HG03045 (cell line): ENCODE results near the gene SPON1.
"Not testable (repeated sequence)": the region's sequence is repeated elsewhere in the genome, so short reads cannot be mapped to it uniquely, and the experiment has no call there.

Experiments
- ATAC-seq: cut with Tn5 transposase; IDR thresholded peaks from one replicate; pipeline ENCODE4 v1.9.1; 2021; ENCODE audit warnings: mild to moderate bottlenecking, moderate library complexity; ENCODE audit not compliant: unreplicated experiment

SPON1 gene

GRCh38 chr11:14029971-14030920 is 67.7 kb downstream of the SPON1 start:
- no peak for ATAC-seq

DNA sequence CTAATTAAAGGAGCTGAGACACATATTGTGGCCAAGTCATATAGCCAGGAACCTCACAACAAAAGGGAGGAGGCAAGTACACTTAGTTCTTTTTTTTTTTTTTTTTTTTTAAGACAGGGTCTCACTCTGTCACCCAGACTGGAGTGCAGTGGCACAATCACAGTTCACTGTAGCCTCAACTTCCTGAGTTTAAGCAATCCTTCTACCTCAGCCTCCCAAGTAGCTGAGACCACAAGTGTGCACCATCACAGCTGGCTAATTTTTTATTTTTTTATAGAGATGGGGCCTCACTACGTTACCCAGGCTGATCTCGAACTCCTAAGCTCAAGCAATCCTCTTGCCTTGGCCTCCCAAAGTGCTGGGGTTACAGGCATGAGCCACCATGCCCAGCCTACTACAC is 73.0 kb downstream of the SPON1 start:
- ATAC-seq: not testable (repeated sequence)

DNA sequence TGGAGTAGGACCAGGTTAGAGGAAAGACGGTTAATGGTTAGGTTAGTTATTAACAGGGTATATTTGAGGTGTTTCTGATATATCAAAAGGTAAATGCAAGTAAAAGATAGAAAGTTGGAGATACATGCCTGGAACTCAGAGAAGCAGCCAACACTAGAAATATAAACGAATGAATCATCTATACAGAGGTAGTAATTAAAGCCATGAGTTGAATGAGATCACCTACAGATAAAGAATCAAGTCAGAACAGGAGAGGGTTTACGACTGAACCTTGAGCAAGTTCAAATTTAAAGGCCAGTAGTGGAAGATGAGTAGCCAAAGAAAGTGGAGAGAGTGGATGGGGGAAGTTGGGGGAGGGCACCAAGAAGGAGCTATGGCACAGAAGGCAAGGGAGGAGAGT is 73.9 kb downstream of the SPON1 start:
- ATAC-seq: no peak

DNA sequence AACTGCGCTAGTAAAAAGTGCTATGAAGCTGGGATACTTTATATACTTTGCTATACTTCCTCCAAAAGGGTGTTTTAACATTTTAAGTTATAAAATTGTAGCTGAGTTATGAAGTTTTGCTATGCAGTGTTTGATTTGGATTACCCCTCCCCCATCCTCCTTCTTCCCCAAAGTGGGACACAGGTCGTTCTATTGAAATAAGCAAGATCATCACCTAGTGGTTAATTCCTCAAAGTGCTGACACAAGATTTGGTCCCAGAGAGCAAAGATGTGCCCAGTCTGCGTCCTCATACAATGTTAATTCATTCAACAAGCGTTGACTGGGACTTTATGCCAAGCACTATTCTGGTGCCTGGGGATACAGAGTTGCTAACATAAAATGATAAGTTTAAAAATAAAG is 78.5 kb downstream of the SPON1 start:
- ATAC-seq: no peak

- no peak for ATAC-seq
These were observed 79.0 kb downstream of the SPON1 start for GRCh38 chr11:14041565-14041964.

DNA sequence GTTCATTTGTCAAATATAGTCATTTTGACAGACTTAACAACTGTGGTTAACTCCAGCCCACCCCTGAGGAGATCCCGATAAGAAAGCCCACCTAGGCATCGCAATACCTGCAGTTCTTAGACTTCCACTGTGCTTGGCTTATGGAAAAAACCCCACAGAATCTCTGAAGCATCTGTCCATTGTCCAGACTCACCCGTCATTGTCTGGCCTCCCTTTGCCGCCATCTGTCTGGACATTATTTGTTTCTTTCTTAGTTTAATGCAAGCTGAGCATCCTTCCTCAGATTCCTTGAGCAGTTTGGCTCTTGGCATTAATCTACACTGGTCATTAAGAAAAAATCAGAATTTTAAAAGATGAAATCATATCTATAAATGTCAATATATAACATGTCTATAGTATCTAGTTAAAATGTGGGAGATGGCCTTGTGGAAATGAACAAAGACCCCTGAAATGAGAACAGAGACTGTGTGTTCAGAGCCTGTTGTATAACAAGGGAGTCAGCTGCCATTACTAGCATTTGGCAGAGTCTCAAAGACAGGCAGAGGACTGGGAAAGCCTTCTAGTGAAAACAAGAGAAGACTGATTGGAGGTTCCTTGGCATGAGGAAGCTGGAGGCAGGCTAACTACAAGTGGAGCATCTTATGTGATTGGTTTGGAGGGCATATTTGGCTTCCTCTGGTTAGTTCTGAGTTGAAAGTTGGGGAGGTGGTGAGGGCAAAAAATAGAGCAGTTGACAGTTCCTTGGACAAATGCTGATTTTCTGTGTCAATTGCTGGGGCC is 80.4 kb downstream of the SPON1 start:
- ATAC-seq: no peak

DNA sequence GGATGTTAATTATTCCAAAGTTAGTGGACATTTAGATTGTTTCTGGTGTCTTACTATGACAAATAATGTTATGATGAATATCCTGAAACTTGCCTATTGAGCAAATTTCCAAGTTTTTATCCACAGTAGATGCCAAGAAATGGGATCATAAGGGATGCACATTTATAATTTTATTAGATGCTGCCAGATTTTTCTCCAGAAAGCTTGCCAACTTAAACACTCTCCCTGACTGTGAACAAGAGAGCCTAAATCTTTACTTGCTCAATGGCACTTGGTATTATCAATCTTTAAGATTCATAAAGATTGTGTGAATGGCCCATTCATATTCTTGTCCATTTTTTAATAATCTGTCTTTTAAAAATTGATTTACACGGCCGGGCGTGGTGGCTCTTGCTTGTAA is 82.4 kb downstream of the SPON1 start:
- no peak for ATAC-seq

DNA sequence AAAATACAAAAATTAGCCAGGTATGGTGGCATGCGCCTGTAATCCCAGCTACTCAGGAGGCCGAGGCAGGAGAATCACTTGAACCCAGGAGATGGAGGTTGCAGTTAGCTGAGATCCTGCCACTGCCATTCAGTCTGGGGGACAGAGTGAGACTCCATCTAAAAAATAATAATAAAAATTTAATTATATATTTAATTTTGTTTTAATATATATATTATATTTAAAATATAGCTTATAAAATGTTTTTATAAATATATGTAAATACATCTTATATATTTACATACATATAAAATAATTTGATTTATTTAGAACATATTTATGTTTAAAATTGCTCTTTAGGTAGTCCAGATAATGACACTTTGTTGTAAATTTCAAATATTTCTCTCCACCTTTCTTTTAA is 82.9 kb downstream of the SPON1 start:
- ATAC-seq: no peak

- no peak for ATAC-seq
These were observed 89.7 kb downstream of the SPON1 start for GRCh38 chr11:14052198-14052597.

DNA sequence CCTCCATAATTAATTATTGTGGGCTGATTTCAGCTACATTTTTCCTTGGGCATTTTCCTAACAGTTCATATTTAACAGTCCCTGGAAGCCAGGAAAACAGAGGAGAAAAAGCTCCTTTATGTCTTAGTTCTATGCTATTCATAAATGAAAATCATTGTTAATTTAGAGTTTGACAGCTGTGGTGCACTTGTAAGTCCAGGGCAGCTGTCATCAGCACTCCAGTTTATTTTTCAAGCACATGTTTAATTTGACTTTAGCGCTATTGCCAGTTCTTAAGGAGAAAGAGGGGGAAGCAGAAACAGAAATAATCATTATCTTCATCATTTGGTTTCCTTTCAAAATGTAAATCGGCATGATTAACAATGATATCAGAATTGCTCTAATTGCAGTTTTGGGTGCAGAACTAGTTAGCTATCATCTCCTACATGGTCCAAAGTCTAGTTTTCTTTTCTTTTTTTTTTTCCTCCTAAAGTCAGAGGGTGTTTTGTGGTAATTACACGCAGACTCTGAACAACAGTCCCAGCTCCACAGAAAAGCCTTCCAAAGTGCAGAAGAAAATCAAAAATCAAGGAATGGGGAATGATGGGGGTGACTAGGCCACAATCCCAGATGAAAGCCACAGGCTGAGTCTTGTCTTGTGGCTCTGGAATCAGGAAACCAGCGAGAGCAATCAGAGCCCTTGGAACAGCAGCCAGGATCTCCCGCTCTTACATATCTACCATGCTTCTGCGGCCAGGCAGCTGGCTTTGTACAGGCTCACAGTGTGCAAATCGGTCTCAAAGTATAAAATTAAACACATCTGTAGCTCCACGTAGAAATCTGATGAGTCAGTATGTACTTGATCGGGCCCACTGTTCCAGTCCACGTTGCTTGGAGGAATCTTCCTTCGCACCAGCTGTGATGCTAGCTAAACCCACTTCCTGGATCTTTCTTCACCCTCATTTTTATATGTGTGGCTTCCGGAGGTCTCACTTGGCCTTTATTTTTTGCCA is 91.9 kb downstream of the SPON1 start:
- ATAC-seq: no peak

GRCh38 chr11:14055936-14056335 is 93.4 kb downstream of the SPON1 start:
- ATAC-seq: no peak

DNA sequence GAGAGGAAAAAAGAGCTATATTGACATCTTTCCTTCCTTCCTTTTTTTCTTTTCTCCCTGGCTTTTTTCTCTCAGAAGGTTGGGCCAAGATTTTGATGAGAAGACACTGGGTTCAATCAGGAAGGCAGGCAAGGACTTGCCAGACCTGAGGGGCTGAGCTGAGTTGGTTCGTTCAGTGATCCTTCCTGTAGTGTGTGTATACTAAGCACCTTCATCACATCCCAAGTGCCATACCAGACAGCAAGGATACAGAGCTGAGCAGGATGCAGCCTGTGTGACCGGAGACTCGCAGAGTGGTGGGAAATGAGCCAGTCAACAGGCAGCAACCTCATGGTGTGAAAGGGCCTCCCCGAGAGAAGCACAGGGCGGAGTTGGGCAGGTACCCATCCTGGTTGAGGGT is 95.5 kb downstream of the SPON1 start:
- no peak for ATAC-seq

GRCh38 chr11:14059491-14059890 is 97.0 kb downstream of the SPON1 start:
- ATAC-seq: no peak

DNA sequence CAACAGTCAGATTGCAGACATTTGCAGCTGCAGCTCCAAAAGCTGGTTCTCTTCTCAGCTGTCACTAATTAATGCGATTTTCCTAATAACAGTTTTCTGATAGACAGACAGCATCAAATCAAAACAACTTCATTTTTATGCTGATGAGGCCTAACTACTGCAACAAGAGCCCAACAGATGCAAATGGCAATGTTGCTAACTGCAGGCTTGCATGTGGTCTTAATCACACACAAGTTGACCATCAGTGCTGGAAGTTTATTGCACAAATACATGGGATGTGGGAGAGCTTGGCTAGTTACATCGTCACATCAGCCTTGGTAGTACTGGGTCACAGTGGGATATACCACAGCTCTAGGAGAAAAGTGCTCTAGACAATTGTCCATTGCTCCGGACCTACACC is 99.2 kb downstream of the SPON1 start:
- no peak for ATAC-seq

- ATAC-seq: no peak
These were observed 102.6 kb downstream of the SPON1 start for GRCh38 chr11:14065141-14065540.

DNA sequence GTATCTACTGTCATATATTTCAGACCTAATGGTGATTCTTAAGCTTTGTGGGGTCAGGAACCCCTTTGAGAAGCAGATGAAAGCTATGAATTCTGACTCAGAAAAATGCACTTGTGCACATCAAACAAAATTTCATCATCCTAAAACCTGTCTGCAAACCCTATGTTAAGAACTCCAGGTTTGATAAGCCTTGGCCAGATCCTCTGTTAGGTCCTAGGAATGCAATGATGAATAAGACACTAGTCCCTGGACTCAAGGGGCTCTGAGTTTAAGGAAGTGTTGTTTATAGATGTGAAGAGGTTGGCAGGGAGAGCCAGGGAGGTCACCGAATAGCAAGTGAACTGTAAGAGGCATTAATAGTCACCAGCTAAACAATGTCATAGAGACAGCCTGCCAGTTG is 103.2 kb downstream of the SPON1 start:
- ATAC-seq: no peak

DNA sequence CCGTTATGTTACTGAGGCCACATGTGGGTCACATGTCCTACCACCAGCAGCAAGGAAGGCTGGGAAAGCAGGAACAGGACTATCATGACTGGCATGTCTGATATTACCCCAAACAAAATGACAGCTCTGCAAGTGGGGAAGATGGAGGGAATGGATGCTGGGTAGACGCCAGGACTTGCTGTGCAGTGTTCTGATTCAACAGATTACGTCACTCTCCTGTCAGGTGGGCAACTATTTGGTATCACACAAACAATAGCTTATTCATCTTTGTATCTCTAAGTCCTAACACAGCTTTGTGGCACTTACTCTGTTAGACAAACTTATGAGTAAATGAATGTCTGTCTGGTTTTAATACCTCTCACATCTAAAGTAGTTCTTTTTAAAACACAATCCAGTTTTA is 105.2 kb downstream of the SPON1 start:
- ATAC-seq: no peak

DNA sequence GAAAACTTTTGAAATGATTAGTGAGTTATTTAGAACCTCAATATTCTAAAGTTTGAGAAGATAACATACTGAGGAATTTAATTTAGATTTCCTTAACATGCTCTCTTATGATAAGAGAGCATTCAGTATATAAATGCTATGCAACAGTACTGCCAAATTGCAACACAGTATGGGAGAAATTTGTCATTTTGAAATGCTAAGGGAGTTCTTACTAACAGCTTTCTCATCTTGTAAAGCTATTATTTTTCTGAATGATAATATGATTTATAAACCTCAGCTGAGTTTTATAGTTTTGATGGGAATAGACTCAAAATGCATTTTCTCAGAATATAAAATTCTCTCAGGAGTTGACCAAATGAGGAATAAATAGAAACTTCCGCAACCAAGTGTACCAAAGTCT is 108.4 kb downstream of the SPON1 start:
- no peak for ATAC-seq

DNA sequence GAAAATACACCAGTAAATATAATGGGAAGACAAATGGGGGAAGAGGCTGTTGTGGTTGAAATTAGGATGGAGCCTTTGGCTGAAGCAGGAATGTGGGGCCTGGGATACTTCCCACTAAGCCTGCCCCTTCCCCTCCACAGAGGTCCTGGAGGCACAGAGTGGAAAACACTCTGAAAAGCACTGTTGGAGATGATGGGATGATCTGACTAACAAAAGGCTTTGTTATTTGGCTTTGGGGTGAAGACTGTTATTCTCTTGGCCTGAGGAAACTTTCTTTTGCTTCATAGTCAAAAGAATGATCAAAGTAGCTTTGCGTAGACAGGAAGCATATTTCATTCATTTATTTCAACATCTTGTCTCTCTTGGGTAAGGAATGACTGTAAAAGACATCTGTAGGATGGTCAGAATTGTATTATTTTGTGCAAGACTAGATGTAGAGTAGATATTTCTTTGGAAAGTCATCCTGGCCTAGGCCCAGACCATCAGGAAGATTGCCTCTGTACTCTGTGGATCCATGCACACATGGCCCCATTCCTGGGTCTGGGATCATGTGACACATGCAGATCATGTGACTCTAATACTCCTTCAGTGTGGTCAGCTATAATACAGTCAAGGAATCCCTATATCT is 111.4 kb downstream of the SPON1 start:
- ATAC-seq: no peak
